ENCODE results near the gene ZNF143. TPM values are rescaled to one million over a fixed set of nuclear protein-coding genes. Genes with fewer than 3 reads are reported as not detected.
A peak's percentile ranks its signal among the peaks of the same experiment; 100 is the strongest.

The ZNF143 gene
- total and polyA plus RNA-seq, 2 of the 4 experiments (the other 2 are of a cell fraction) = 23.8 to 49.6 TPM

GRCh38 chr11:9525116-9525515 is 64.3 kb downstream of the ZNF143 start:
- no peak for ATAC-seq (ENCODE audit: low read depth)
- Histone ChIP-seq H3K18ac (ENCODE audit: low read depth, low read length) (no peak overlapping the region), H3K56ac (ENCODE audit: extremely low read depth, insufficient read depth, low read length) (no peak overlapping the region), H3K4me1 (ENCODE audit: control insufficient read depth, insufficient read depth, low read length) (peaks cover 7% of the 10 kb centered on the region), H2BK20ac (ENCODE audit: low read depth, low read length) (no peak overlapping the region), H2AFZ (replicated peaks; ENCODE audit: low read length, poor library complexity) (no peak overlapping the region), H3K4me2 (ENCODE audit: low read depth, low read length) (no peak overlapping the region), H2BK15ac (ENCODE audit: low read depth, low read length) (no peak overlapping the region), H2AK5ac (ENCODE audit: low read depth, low read length) (peak overlapping the region; percentile 42; the same call in 1 of the 2 replicates), H2BK5ac (ENCODE audit: low read depth, low read length, poor library complexity, severe bottlenecking) (no peak overlapping the region), H3K4ac (ENCODE audit: low read depth, low read length) (no peak overlapping the region), H3K27ac (ENCODE audit: insufficient read depth, low read length) (no peak overlapping the region), H3K9me1 (ENCODE audit: insufficient read depth, low read length) (peaks cover 5% of the 10 kb centered on the region), H4K5ac (ENCODE audit: low read depth, low read length) (no peak overlapping the region), H4K20me1 (ENCODE audit: insufficient read depth, low read length) (no peaks in the 10 kb centered on the region), H3K4me3 (ENCODE audit: insufficient read depth, low read depth, low read length) (no peak overlapping the region), H3K27me3 (ENCODE audit: control insufficient read depth, insufficient read depth, low read length) (no peaks in the 10 kb centered on the region), H2BK120ac (ENCODE audit: low read depth, low read length) (no peak overlapping the region), H4K8ac (ENCODE audit: low read depth in 2 of 2, low read length in 2 of 2) (no peak overlapping the region), H3K9ac (ENCODE audit: low read depth, low read length) (no peak overlapping the region), H3K23ac (ENCODE audit: low read depth, low read length) (no peak overlapping the region), H3K14ac (replicated peaks; ENCODE audit: low read depth, low read length) (peak overlapping the region; percentile 45), H3K79me1 (ENCODE audit: low read depth in 1 of 2, low read length in 2 of 2) (peaks cover 0 to 7% of the 10 kb centered on the region in 2 experiments; a peak in 3 of 4 replicates), H4K91ac (ENCODE audit: insufficient read depth, low read depth, low read length) (no peak overlapping the region), H3K9me3 (ENCODE audit: control insufficient read depth, insufficient read depth, low read length) (no peaks in the 10 kb centered on the region), H2AK9ac (replicated peaks; ENCODE audit: low read depth, low read length, poor library complexity) (no peak overlapping the region), H3K36me3 (ENCODE audit: control insufficient read depth, insufficient read depth, low read length) (peaks cover 4% of the 10 kb centered on the region; the same call in 1 of the 2 replicates)
- intact Hi-C loops (cut with micrococcal nuclease) (no loop called here), in situ Hi-C loops (cut with MboI; ENCODE audit: low sequenced_read_pairs) (no loop called here), dilution Hi-C loops (cut with HindIII; ENCODE audit: low sequenced_read_pairs, unreplicated experiment) (no loop called here)
- TF ChIP-seq SMC3 (IDR thresholded peaks at IDR 0.05; ENCODE audit: low read depth, low read length) (no peak), RAD21 (IDR thresholded peaks at IDR 0.05; ENCODE audit: low read length) (no peak), MAZ (IDR thresholded peaks at IDR 0.05; ENCODE audit: borderline replicate concordance, low read depth, low read length) (no peak), MAFK (IDR thresholded peaks at IDR 0.05; ENCODE audit: low read depth, low read length) (no peak), BHLHE40 (IDR thresholded peaks at IDR 0.05; ENCODE audit: low read depth, low read length) (no peak), CTCF (conservative IDR thresholded peaks at IDR 0.05; ENCODE audit: low read depth, low read length) (no peak), CHD1 (IDR thresholded peaks at IDR 0.05; ENCODE audit: low read depth, low read length) (no peak), MXI1 (IDR thresholded peaks at IDR 0.05; ENCODE audit: borderline replicate concordance, low read depth, low read length) (no peak), NFE2L2 (IDR thresholded peaks at IDR 0.05; ENCODE audit: low read depth, low read length) (no peak), POLR2A (IDR thresholded peaks at IDR 0.05; ENCODE audit: low read depth, low read length) (no peak), USF2 (IDR thresholded peaks at IDR 0.05; ENCODE audit: low read depth, low read length) (no peak), FOS (IDR thresholded peaks at IDR 0.05; ENCODE audit: low read depth, low read length) (no peak), CEBPB (IDR thresholded peaks at IDR 0.05; ENCODE audit: low read depth, low read length) (no peak)
- no CpG with 5 or more reads among the region's 3 CpGs for WGBS, 2 experiments (ENCODE audit: extremely low coverage in 2 of 2, insufficient read length in 1 of 2)
- DNase-seq = peak; percentile 25
- BruUV-seq (replicated peaks) = no TSS peak
- ChIA-PET CTCF (interaction anchor here (1.0 kb wide), 1 partner anchor 10 kb away, joined by 5 read pairs; no protein-coding TSS in a partner anchor), POLR2A (ENCODE audit: unreplicated experiment) (no interaction called here)
